Activated CD4-positive, alpha-beta T cell treated with anti-CD3 and anti-CD28 coated beads, Interleukin-2, amount 50 U/mL, for 48 hours (primary cell): ENCODE measurements around the gene RNPS1.

Experiments
- DNase-seq, 2 experiments: peaks; one replicate each; pipeline ENCODE4 v3.0.0-alpha.2; 2020

Gene RNPS1

GRCh38 chr16:2210386-2211365 lies 57.2 kb downstream of the RNPS1 start, which contains the start of gene BRICD5:
Gene BRICD5 (minus strand): TSS chr16:2210863. CDS start chr16:2210833, 30 bp downstream.
- DNase-seq: no peak

- DNase-seq: no peak
Observed at GRCh38 chr16:2210009-2210332, 58.0 kb downstream of the RNPS1 start.

- no peak for DNase-seq
Observed at GRCh38 chr16:2209258-2210008, 58.5 kb downstream of the RNPS1 start.

DNA sequence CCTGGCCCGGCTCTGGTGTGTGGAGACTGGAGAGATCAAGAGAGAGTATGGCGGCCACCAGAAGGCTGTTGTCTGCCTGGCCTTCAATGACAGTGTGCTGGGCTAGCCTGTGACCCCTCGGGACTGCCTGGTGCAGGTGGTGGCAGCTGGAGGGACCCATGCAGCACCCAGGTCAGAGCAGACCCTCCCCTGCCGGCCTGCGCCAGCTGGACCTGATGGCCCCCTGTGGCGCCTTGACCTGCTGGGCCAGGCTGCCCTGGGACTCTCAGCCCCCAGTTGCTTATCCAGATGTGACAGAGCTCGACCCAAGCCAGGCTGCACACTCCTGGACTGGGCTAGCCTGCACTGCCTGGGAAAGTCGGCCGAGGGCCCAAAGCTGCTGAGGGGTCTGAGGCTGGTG lies 59.2 kb downstream of the RNPS1 start:
- no peak for DNase-seq

GRCh38 chr16:2208308-2208707 lies 59.6 kb downstream of the RNPS1 start:
- no peak for DNase-seq

- DNase-seq: no peak
Observed at GRCh38 chr16:2207872-2208271, 60.1 kb downstream of the RNPS1 start.

DNA sequence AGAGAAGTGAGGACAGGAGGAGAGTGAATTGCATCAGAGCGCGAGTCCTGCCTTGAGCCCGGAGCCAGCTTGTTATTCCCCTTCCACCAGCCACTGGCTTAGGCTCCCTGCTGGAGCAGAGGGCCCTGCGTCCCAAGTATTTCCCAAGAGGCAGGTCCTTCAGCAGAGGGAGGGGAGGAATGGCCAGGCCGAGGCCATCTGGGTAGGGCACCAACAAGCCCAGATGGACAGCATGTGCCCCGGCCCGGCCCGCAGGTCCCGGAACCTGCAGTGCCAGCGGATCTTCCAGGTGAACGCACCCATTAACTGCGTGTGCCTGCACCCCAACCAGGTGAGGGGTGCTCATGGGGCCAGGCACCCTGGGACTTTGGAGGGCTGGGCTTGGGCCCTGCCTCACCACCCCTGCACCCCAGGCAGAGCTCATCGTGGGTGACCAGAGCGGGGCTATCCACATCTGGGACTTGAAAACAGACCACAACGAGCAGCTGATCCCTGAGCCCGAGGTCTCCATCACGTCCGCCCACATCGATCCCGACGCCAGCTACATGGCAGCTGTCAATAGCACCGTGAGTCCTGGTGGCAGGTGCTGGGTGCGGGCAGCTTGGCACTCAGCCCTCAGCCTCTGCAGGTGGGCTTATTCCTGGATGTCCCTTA lies 61.0 kb downstream of the RNPS1 start:
- DNase-seq: no peak

DNA sequence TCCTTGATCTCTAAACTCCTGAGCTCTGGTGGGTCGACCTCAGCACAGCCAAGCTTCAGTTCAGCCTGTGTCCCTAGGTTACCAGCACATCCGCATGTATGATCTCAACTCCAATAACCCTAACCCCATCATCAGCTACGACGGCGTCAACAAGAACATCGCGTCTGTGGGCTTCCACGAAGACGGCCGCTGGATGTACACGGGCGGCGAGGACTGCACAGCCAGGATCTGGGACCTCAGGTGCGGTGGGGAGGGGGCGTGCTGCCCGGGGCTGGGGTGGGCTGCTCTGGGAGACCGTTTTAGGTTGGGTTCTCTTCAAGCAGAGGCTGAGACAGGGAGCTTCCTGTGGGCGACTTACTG lies 61.5 kb downstream of the RNPS1 start:
- DNase-seq: no peak

DNA sequence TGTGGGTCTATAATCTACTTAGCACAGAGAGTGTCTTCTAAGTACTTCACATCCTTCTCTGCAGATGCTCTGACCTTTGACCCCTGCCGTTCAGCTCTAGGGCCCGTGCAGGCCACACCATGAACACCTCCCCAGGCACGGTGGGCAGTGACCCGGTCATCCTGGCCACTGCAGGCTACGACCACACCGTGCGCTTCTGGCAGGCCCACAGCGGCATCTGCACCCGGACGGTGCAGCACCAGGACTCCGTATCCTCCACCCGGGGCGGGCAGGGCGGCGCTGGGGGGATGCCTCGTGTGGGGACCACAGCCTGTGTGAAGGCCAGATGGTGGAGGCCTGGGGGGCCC lies 62.0 kb downstream of the RNPS1 start:
- no peak for DNase-seq

DNA sequence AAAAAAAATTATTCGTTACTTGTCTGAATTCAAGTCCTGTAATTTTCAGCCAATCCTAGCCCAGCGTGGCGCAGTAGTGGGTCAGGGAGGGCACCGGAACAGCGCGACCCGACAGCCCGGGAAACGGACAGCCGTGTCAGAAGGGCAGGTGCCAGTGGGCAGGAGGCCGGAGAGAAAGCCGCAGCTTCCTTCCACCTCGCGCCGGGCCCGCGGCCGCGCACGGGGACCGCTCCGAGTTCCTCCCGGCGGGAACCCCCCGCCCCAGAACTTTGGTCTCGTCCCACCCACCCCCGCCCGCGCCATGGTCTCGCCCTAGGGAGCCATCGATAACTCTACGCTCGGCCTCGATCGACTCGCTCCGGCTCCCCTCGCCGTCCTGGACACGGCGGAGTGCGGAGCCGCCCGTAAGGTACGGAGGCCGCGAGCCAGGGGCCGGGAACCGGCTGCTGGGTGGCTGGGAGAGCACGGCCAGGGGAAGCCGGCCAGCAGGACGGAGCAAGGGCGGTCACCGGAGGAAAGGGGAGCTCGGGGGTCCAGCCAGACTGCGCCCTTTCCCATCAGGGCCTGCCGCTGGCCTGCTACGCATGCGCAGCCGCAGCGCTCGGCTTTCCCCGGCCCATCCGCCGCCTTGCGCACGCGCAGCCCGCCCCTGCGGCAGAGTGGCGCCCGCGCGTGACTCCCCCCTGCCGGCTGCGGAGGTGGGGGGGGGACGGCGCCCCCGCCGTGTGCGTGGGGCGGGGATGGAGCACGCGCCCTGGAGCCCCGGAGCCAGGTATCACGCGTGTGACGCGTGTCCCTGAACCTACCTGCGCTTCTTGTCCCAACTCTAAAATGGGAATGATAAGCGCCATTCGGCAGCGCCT lies 62.6 kb downstream of the RNPS1 start, which contains the start of gene MLST8:
TSS of gene MLST8 (plus strand) at position 351 of the 863 bp plus-strand sequence. CDS start 632 bp downstream, outside the sequence.
- peak; percentile 82 to 86 for DNase-seq

DNA sequence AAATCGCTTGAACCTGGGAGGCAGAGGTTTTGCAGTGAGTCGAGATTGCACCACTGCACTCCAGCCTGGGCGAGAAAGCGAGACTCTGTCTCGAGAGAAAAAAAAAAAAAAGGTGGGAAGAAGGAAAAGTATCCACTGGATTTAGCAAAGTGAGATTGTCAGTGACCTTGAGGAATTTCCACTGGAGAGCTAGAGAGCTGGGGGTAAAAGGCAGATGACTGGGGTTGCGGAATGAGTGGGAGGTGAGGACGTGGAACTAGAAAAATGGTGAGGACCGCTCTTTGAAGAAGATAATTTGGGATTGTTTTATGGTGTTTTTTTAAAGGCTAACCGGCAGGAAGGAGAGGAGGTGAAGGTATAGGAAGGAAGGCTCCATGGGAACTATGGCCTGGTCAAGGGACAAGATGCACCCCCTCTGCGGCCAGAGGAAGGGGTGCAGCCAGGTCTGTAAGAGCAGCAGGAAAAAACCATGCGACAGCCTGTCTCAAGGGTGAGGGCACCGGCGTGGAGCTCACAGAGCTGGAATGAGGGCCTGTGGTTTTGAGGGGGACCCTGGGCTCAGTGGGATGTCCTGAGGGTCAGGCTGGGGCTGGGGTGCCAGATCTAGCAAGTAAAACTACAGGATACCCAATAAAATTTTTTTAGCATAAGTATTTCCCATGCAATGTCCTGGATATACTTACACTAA lies 63.4 kb downstream of the RNPS1 start:
- DNase-seq: no peak
